GM12878 (cell line): ENCODE results near the gene SSH3. TPM values are rescaled to one million over a fixed set of nuclear protein-coding genes. Genes with fewer than 3 reads are reported as not detected.
A peak's percentile ranks its signal among the peaks of the same experiment; 100 is the strongest.

ENCODE experiments used
- ASH2L ChIP-seq: fragments of 300-600, 200-600 bp; sonication (generic); IDR thresholded peaks from 2 replicates; pipeline ENCODE4 v1.6.1; 2017; ENCODE audit warnings: low read depth, mild to moderate bottlenecking, borderline replicate concordance
- KDM1A ChIP-seq: fragments of 200-600 bp; sonication (generic); IDR thresholded peaks from 2 replicates; pipeline ENCODE4 v1.6.1; 2016; ENCODE audit warnings: borderline replicate concordance
- PAX5 ChIP-seq: IDR thresholded peaks from 2 replicates; pipeline ENCODE4 v1.6.1; 2011; ENCODE audit warnings: low read depth, low read length, borderline replicate concordance
- RELA ChIP-seq: fragments of 450-650 bp; IDR thresholded peaks from 2 replicates; pipeline ENCODE4 v1.8.0; 2014; ENCODE audit warnings: borderline replicate concordance; ENCODE audit not compliant: partially characterized antibody
- REST ChIP-seq: IDR thresholded peaks from 2 replicates; pipeline ENCODE4 v1.6.1; 2012; ENCODE audit warnings: mild to moderate bottlenecking, low read depth, low read length
- TCF3 ChIP-seq: IDR thresholded peaks from 2 replicates; pipeline ENCODE4 v1.6.1; 2012; ENCODE audit warnings: low read depth, mild to moderate bottlenecking, low read length, borderline replicate concordance; ENCODE audit not compliant: insufficient read depth
- ZNF687 ChIP-seq: fragments of 450-650 bp; IDR thresholded peaks from 2 replicates; pipeline ENCODE4 v1.6.1; 2017; ENCODE audit warnings: mild to moderate bottlenecking, moderate library complexity
- polyA plus RNA-seq, 11 experiments: library from polyadenylated mRNA; depleted of rRNA in 4 of 11; unstranded in 6 of 11; stranded (reverse) in 5 of 11; fragments of >200 nt; fragmentation: Nextera tagmentation in 4 of 11; fragmentation: Illumina TruSeq in 1 of 11; extraction: Ambion mirVana in 4 of 11; extraction: Trizol in 1 of 11; gene quantifications; 1 replicate in 1 of 11; 2 replicates in 10 of 11; pipeline versions ENCODE4 v1.2.1 to v1.2.3, GENCODE V29; 2011 to 2016; ENCODE audit warnings: inconsistent platforms in 2 of 11, missing spikeins in 2 of 11, low read depth in 1 of 11
- total RNA-seq, 4 experiments: library from RNA; depleted of rRNA in 3 of 4; stranded (reverse); fragments of >200 nt in 3 of 4; fragmentation: Illumina TruSeq in 1 of 4; extraction: Trizol in 1 of 4; gene quantifications; 2 replicates each; pipeline versions ENCODE4 v1.2.1 to v1.2.3, GENCODE V29; 2013 to 2021
- TF ChIP-seq, protein P1 (sequence below): fragments of 450-650 bp; IDR thresholded peaks from 2 replicates; pipeline ENCODE4 v1.6.1; 2016; ENCODE audit warnings: mild to moderate bottlenecking, moderate library complexity, borderline replicate concordance
- TF ChIP-seq, protein P2 (sequence below): fragments of 450-650 bp; formaldehyde crosslinking; IDR thresholded peaks from 2 replicates; pipeline ENCODE4 v1.4.0; 2022; ENCODE audit warnings: mild to moderate bottlenecking, moderate library complexity

The SSH3 gene
- total and polyA plus RNA-seq, 10 of the 15 experiments (the other 5 are each of a cell fraction or from before 2014, with no cell fraction given) = 0.05 to 0.83 (median 0.28) TPM; not detected in 3

GRCh38 chr11:67268081-67268961 is 35.0 kb upstream of the SSH3 start (continued):
- TF ChIP-seq ZNF687 (peak; percentile 70), PAX5 (no peak; the same call in 1 of the 2 replicates), TCF3 (peak; percentile 80; the same call in 1 of the 2 replicates), RELA (no peak), REST (no peak), ASH2L (no peak), KDM1A (no peak)
- TF ChIP-seq, protein P1, sequence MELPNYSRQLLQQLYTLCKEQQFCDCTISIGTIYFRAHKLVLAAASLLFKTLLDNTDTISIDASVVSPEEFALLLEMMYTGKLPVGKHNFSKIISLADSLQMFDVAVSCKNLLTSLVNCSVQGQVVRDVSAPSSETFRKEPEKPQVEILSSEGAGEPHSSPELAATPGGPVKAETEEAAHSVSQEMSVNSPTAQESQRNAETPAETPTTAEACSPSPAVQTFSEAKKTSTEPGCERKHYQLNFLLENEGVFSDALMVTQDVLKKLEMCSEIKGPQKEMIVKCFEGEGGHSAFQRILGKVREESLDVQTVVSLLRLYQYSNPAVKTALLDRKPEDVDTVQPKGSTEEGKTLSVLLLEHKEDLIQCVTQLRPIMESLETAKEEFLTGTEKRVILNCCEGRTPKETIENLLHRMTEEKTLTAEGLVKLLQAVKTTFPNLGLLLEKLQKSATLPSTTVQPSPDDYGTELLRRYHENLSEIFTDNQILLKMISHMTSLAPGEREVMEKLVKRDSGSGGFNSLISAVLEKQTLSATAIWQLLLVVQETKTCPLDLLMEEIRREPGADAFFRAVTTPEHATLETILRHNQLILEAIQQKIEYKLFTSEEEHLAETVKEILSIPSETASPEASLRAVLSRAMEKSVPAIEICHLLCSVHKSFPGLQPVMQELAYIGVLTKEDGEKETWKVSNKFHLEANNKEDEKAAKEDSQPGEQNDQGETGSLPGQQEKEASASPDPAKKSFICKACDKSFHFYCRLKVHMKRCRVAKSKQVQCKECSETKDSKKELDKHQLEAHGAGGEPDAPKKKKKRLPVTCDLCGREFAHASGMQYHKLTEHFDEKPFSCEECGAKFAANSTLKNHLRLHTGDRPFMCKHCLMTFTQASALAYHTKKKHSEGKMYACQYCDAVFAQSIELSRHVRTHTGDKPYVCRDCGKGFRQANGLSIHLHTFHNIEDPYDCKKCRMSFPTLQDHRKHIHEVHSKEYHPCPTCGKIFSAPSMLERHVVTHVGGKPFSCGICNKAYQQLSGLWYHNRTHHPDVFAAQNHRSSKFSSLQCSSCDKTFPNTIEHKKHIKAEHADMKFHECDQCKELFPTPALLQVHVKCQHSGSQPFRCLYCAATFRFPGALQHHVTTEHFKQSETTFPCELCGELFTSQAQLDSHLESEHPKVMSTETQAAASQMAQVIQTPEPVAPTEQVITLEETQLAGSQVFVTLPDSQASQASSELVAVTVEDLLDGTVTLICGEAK = no peak
- TF ChIP-seq, protein P2, sequence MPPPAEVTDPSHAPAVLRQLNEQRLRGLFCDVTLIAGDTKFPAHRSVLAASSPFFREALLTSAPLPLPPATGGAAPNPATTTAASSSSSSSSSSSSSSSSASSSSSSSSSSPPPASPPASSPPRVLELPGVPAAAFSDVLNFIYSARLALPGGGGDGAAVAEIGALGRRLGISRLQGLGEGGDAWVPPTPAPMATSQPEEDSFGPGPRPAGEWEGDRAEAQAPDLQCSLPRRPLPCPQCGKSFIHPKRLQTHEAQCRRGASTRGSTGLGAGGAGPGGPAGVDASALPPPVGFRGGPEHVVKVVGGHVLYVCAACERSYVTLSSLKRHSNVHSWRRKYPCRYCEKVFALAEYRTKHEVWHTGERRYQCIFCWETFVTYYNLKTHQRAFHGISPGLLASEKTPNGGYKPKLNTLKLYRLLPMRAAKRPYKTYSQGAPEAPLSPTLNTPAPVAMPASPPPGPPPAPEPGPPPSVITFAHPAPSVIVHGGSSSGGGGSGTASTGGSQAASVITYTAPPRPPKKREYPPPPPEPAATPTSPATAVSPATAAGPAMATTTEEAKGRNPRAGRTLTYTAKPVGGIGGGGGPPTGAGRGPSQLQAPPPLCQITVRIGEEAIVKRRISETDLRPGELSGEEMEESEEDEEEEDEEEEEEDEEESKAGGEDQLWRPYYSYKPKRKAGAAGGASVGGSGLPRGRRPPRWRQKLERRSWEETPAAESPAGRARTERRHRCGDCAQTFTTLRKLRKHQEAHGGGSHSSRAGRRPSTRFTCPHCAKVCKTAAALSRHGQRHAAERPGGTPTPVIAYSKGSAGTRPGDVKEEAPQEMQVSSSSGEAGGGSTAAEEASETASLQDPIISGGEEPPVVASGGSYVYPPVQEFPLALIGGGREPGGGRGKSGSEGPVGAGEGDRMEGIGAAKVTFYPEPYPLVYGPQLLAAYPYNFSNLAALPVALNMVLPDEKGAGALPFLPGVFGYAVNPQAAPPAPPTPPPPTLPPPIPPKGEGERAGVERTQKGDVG (CRISPR knock-in tag) = no peak
